GM12878 (cell line): ENCODE data around the gene GTF3C1. TPM values are rescaled to one million over a fixed set of nuclear protein-coding genes. Genes with fewer than 3 reads are reported as not detected.

Experiments
- ATAC-seq: fragments of 200-7000 bp; cut with Tn5 transposase; 3 replicates; pipeline ENCODE4 v1.9.1; 2020; ENCODE audit warnings: mild to moderate bottlenecking, moderate library complexity
- BruUV-seq: library from RNA; stranded (reverse); fragments of 400-500 nt; replicated peaks from 2 replicates; lab custom pipeline; 2021; lab: Mats Ljungman, UMichigan
- CTCF ChIA-PET: fragments of 300-600 bp; sonication (Branson Sonifier 250); formaldehyde crosslinking; extraction: SDS; loops from one replicate; lab custom pipeline; 2021; ENCODE audit warnings: inconsistent platforms; lab: Yijun Ruan, JAX
- POLR2A ChIA-PET: fragments of 350-600 bp; formaldehyde crosslinking; extraction: SDS; loops from one replicate; lab custom pipeline; 2021; ENCODE audit warnings: inconsistent platforms; lab: Charles Lee
- RAD21 ChIA-PET: fragments of 300-600 bp; sonication (Branson Sonifier 250); formaldehyde crosslinking; loops from one replicate; lab custom pipeline; 2023; ENCODE audit warnings: antibody characterized with exemption; ENCODE audit not compliant: unreplicated experiment; lab: Charles Lee
- SMC1A ChIA-PET: fragments of 300-600 bp; sonication (Branson Sonifier 250); formaldehyde crosslinking; loops from one replicate; lab custom pipeline; 2023; ENCODE audit not compliant: unreplicated experiment, uncharacterized antibody; lab: Charles Lee
- DNase-seq: peaks from one replicate; pipeline ENCODE4 v3.0.0-alpha.2; 2011; ENCODE audit warnings: low read depth, low spot score
- FAIRE-seq: peaks from 3 replicates; lab custom pipeline; 2011; peaks lifted over from hg19 to GRCh38; lab: Jason Lieb, UNC
- H2AFZ ChIP-seq: 2 replicates; pipeline ENCODE4 v1.6.0; 2011; ENCODE audit warnings: low read depth, low read length, control low read depth; ENCODE audit not compliant: control insufficient read depth
- H3K27ac ChIP-seq: 2 replicates; pipeline ENCODE4 v1.5.1; 2011; ENCODE audit warnings: control low read depth; ENCODE audit not compliant: control insufficient read depth, insufficient read depth
- H3K27me3 ChIP-seq, 2 experiments: replicated peaks in 1 of 2; 2 replicates each; pipeline versions ENCODE4 v1.6.0 to v1.6.1; 2011; ENCODE audit warnings: low read length in 1 of 2; ENCODE audit not compliant: control insufficient read depth in 2 of 2, insufficient read depth in 2 of 2
- H3K36me3 ChIP-seq, 2 experiments: 2 replicates each; pipeline ENCODE4 v1.5.1; 2011; ENCODE audit warnings: low read length in 1 of 2; ENCODE audit not compliant: control insufficient read depth in 2 of 2, insufficient read depth in 2 of 2
- H3K4me1 ChIP-seq: 2 replicates; pipeline ENCODE4 v1.6.1; 2011; ENCODE audit warnings: mild to moderate bottlenecking, low read length, moderate library complexity, mixed read lengths; ENCODE audit not compliant: control insufficient read depth, insufficient read depth
- H3K4me2 ChIP-seq: 2 replicates; pipeline ENCODE4 v1.6.0; 2011; ENCODE audit warnings: control low read depth; ENCODE audit not compliant: control insufficient read depth, insufficient read depth
- H3K4me3 ChIP-seq: fragments of 200-600 bp; sonication (generic); 2 replicates; pipeline ENCODE4 v1.5.1; 2016
- H3K79me2 ChIP-seq: 2 replicates; pipeline ENCODE4 v1.6.0; 2011; ENCODE audit warnings: low read length; ENCODE audit not compliant: control insufficient read depth, insufficient read depth
- H3K9ac ChIP-seq: 2 replicates; pipeline ENCODE4 v1.8.0; 2011; ENCODE audit warnings: low read length, control low read depth, mixed read lengths; ENCODE audit not compliant: control insufficient read depth, insufficient read depth
- H3K9me3 ChIP-seq: replicated peaks from 3 replicates; pipeline ENCODE4 v1.5.1; 2011; ENCODE audit warnings: mild to moderate bottlenecking, low read length; ENCODE audit not compliant: control insufficient read depth, insufficient read depth
- H4K20me1 ChIP-seq: 2 replicates; pipeline ENCODE4 v1.6.0; 2011; ENCODE audit not compliant: control insufficient read depth, insufficient read depth
- BACH1 ChIP-seq: fragments of 450-650 bp; IDR thresholded peaks from 2 replicates; pipeline ENCODE4 v1.6.1; 2017; ENCODE audit warnings: mild to moderate bottlenecking, borderline replicate concordance
- CBX5 ChIP-seq: sonication (generic); IDR thresholded peaks from 2 replicates; pipeline ENCODE4 v1.6.1; 2016; ENCODE audit warnings: low read depth, moderate library complexity, mild to moderate bottlenecking, inconsistent platforms
- DPF2 ChIP-seq: fragments of 450-650 bp; IDR thresholded peaks from 2 replicates; pipeline ENCODE4 v1.6.1; 2017; ENCODE audit warnings: mild to moderate bottlenecking
- GABPA ChIP-seq: IDR thresholded peaks from 2 replicates; pipeline ENCODE4 v1.6.1; 2014; ENCODE audit warnings: antibody characterized with exemption, low read depth, mild to moderate bottlenecking, inconsistent platforms
- GATAD2B ChIP-seq: fragments of 450-650 bp; conservative IDR thresholded peaks from 2 replicates; pipeline ENCODE4 v1.6.1; 2017; ENCODE audit warnings: low read depth, mild to moderate bottlenecking, moderate library complexity
- JUND ChIP-seq: IDR thresholded peaks from 2 replicates; pipeline ENCODE4 v1.6.1; 2012; ENCODE audit warnings: low read depth, mild to moderate bottlenecking, low read length, improper control_type of control experiment, moderate library complexity
- MEF2B ChIP-seq: fragments of 450-650 bp; IDR thresholded peaks from 2 replicates; pipeline ENCODE4 v1.6.1; 2018; ENCODE audit warnings: mild to moderate bottlenecking, moderate library complexity; ENCODE audit not compliant: partially characterized antibody, poor library complexity, severe bottlenecking
- NRF1 ChIP-seq: conservative IDR thresholded peaks from 2 replicates; pipeline ENCODE4 v1.6.1; 2011; ENCODE audit warnings: mild to moderate bottlenecking, low read depth, low read length, improper control_type of control experiment
- POLR2AphosphoS2 ChIP-seq: IDR thresholded peaks from 2 replicates; pipeline ENCODE4 v1.6.1; 2011; ENCODE audit warnings: low read depth, mild to moderate bottlenecking, low read length, improper control_type of control experiment, moderate library complexity
- RAD21 ChIP-seq: IDR thresholded peaks from 2 replicates; pipeline ENCODE4 v1.6.1; 2011; ENCODE audit warnings: mild to moderate bottlenecking, low read depth, low read length, moderate library complexity; ENCODE audit not compliant: insufficient read depth
- SPI1 ChIP-seq: IDR thresholded peaks from 2 replicates; pipeline ENCODE4 v1.6.1; 2011; ENCODE audit warnings: low read depth, mild to moderate bottlenecking, low read length, moderate library complexity, borderline replicate concordance; ENCODE audit not compliant: insufficient read depth
- SUZ12 ChIP-seq: fragments of 200-600 bp; sonication (generic); IDR thresholded peaks from one replicate; pipeline ENCODE4 v1.6.1; 2018; ENCODE audit warnings: antibody characterized with exemption, mild to moderate bottlenecking; ENCODE audit not compliant: unreplicated experiment
- TAF1 ChIP-seq: IDR thresholded peaks from 2 replicates; pipeline ENCODE4 v1.6.1; 2011; ENCODE audit warnings: mild to moderate bottlenecking, low read depth, low read length, borderline replicate concordance
- YBX1 ChIP-seq: fragments of 450-650 bp; IDR thresholded peaks from 2 replicates; pipeline ENCODE4 v1.6.1; 2016; ENCODE audit warnings: antibody characterized with exemption
- ZNF384 ChIP-seq: IDR thresholded peaks from 2 replicates; pipeline ENCODE4 v1.6.1; 2012; ENCODE audit warnings: low read depth, mild to moderate bottlenecking, low read length, improper control_type of control experiment, borderline replicate concordance
- ZNF687 ChIP-seq: fragments of 450-650 bp; IDR thresholded peaks from 2 replicates; pipeline ENCODE4 v1.6.1; 2017; ENCODE audit warnings: mild to moderate bottlenecking, moderate library complexity
- WGBS: methylation state at CpG from one replicate; pipeline ENCODE4 v1.1.6; 2016; ENCODE audit warnings: low lambda C conversion rate; ENCODE audit not compliant: insufficient replicate concordance, insufficient coverage; ENCODE audit errors: missing lambda C conversion rate; 5-methylcytosine and 5-hydroxymethylcytosine counted together
- in situ Hi-C: fragments of 300-500 bp; cut with MboI; formaldehyde crosslinking; loops from 9 replicates; pipeline ENCODE4 v1.14.3; 2018; ENCODE audit warnings: mixed read lengths
- intact Hi-C: fragments of 100-400 bp; cut with micrococcal nuclease; formaldehyde crosslinking; loops from one replicate; pipeline ENCODE4 v1.14.2; 2022; ENCODE audit not compliant: unreplicated experiment
- polyA plus RNA-seq, 11 experiments: library from polyadenylated mRNA; depleted of rRNA in 4 of 11; unstranded in 6 of 11; stranded (reverse) in 5 of 11; fragments of >200 nt; fragmentation: Nextera tagmentation in 4 of 11; fragmentation: Illumina TruSeq in 1 of 11; extraction: Ambion mirVana in 4 of 11; extraction: Trizol in 1 of 11; gene quantifications; 1 replicate in 1 of 11; 2 replicates in 10 of 11; pipeline versions ENCODE4 v1.2.1 to v1.2.3, GENCODE V29; 2011 to 2016; ENCODE audit warnings: inconsistent platforms in 2 of 11, missing spikeins in 2 of 11, low read depth in 1 of 11
- total RNA-seq, 4 experiments: library from RNA; depleted of rRNA in 3 of 4; stranded (reverse); fragments of >200 nt in 3 of 4; fragmentation: Illumina TruSeq in 1 of 4; extraction: Trizol in 1 of 4; gene quantifications; 2 replicates each; pipeline versions ENCODE4 v1.2.1 to v1.2.3, GENCODE V29; 2013 to 2021

The GTF3C1 gene
- total and polyA plus RNA-seq, 10 of the 15 experiments (the other 5 are each of a cell fraction or from before 2014, with no cell fraction given): 0.98 to 60.9 (median 34.3) TPM

- Histone ChIP-seq H4K20me1 (no peaks in the 10 kb centered on the region; the same call in 1 of the 2 replicates), H3K9me3 (no peaks in the 10 kb centered on the region), H3K27ac (no peak overlapping the region), H3K79me2 (no peaks in the 10 kb centered on the region), H3K4me1 (no peaks in the 10 kb centered on the region), H3K36me3 (peaks cover 0 to 8% of the 10 kb centered on the region in 2 experiments; a peak in 2 of 4 replicates), H2AFZ (no peak overlapping the region), H3K9ac (no peak overlapping the region), H3K4me2 (no peak overlapping the region), H3K27me3 (no peaks in the 10 kb centered on the region), H3K4me3 (no peak overlapping the region)
- RAD21 ChIA-PET: no interaction called here
- SMC1A ChIA-PET: no interaction called here
- no TSS peak for BruUV-seq
- WGBS: 98% methylated on average over 4 of the region's 4 CpGs
- intact Hi-C loops: no loop called here
- no peak for ATAC-seq
- CTCF ChIA-PET: no interaction called here
- FAIRE-seq: no peak
- POLR2A ChIA-PET: no interaction called here
- no peak for DNase-seq
- TF ChIP-seq DPF2 (no peak), POLR2AphosphoS2 (no peak), JUND (no peak), SPI1 (no peak), NRF1 (no peak), BACH1 (no peak)
- in situ Hi-C loops: no loop called here
Observed at GRCh38 chr16:27518226-27518625, 31.5 kb downstream of the GTF3C1 start.

GRCh38 chr16:27517664-27518063 is 32.0 kb downstream of the GTF3C1 start:
- H3K4me3 ChIP-seq: no peak overlapping the region
- H3K27ac ChIP-seq: no peak overlapping the region
- in situ Hi-C loops (no loop called here), intact Hi-C loops (no loop called here)
- DNase-seq (no peak), ATAC-seq (no peak), FAIRE-seq (no peak)
- H3K4me1 ChIP-seq: no peaks in the 10 kb centered on the region
- SMC1A ChIA-PET: no interaction called here
- WGBS: 92% methylated on average over 7 of the region's 7 CpGs
- no peak overlapping the region for H2AFZ ChIP-seq
- H3K27me3 ChIP-seq: no peaks in the 10 kb centered on the region
- no TSS peak for BruUV-seq
- peaks cover 0 to 8% of the 10 kb centered on the region in 2 experiments; a peak in 2 of 4 replicates for H3K36me3 ChIP-seq
- no peak overlapping the region for H3K9ac ChIP-seq
- RAD21 ChIA-PET: no interaction called here
- POLR2A ChIA-PET: interaction anchor here (0.6 kb wide), 1 partner anchor 28 kb away, joined by 3 read pairs; no protein-coding TSS in a partner anchor
- H3K79me2 ChIP-seq: no peaks in the 10 kb centered on the region
- CTCF ChIA-PET: no interaction called here
- H4K20me1 ChIP-seq: no peaks in the 10 kb centered on the region; the same call in 1 of the 2 replicates
- no peaks in the 10 kb centered on the region for H3K9me3 ChIP-seq
- H3K4me2 ChIP-seq: no peak overlapping the region
- TF ChIP-seq ZNF384: no peak
- no peak for TF ChIP-seq CBX5
- no peak for TF ChIP-seq ZNF687
- TF ChIP-seq YBX1: no peak
- TF ChIP-seq GATAD2B: no peak
- no peak for TF ChIP-seq SUZ12
- no peak for TF ChIP-seq MEF2B
- TF ChIP-seq RAD21: no peak
- no peak for TF ChIP-seq GABPA
- TF ChIP-seq TAF1: no peak
